Lower leg skin (tissue), 4 donors: ENCODE data around the gene UBE2M. TPM values are rescaled to one million over a fixed set of nuclear protein-coding genes. Genes with fewer than 3 reads are reported as not detected.

ENCODE experiments used
- DNase-seq, 2 donors: peaks; one replicate each; pipeline ENCODE4 v3.0.0-alpha.2; 2019; ENCODE audit warnings: low spot score in 2 of 2
- H3K4me3 ChIP-seq: fragments of 200-600 bp; sonication (generic); 2 replicates; pipeline ENCODE4 v1.5.1; 2017; ENCODE audit warnings: mild to moderate bottlenecking, low read depth; ENCODE audit not compliant: poor library complexity, severe bottlenecking
- POLR2A ChIP-seq, 2 donors: fragments of 450-650 bp; IDR thresholded peaks; one replicate each; pipeline ENCODE4 v1.6.1; 2016 to 2017; ENCODE audit warnings: antibody characterized with exemption in 2 of 2, mild to moderate bottlenecking in 1 of 2, moderate library complexity in 1 of 2
- WGBS, 2 donors: methylation state at CpG; one replicate each; pipeline ENCODE4 v1.1.5; 2018; 5-methylcytosine and 5-hydroxymethylcytosine counted together
- intact Hi-C: fragments of 100-400 bp; cut with DNase I; formaldehyde crosslinking; loops from one replicate; pipeline ENCODE4 v1.15.0; 2023; ENCODE audit warnings: low total_unique reads
- total RNA-seq, 4 donors: library from RNA; depleted of rRNA; stranded (reverse); fragments of >200 nt; gene quantifications; one replicate each; pipeline ENCODE4 v1.1.0, GENCODE V29; 2016
- TF ChIP-seq, protein P1 (sequence below), 3 donors: fragments of 450-650 bp; IDR thresholded peaks; one replicate each; pipeline ENCODE4 v1.5.1; 2016; ENCODE audit warnings: antibody characterized with exemption in 3 of 3, mild to moderate bottlenecking in 3 of 3, moderate library complexity in 2 of 3

UBE2M gene
- total RNA-seq, 4 donors from 2014 or later = 14.8 to 37.0 (median 23.6) TPM

DNA sequence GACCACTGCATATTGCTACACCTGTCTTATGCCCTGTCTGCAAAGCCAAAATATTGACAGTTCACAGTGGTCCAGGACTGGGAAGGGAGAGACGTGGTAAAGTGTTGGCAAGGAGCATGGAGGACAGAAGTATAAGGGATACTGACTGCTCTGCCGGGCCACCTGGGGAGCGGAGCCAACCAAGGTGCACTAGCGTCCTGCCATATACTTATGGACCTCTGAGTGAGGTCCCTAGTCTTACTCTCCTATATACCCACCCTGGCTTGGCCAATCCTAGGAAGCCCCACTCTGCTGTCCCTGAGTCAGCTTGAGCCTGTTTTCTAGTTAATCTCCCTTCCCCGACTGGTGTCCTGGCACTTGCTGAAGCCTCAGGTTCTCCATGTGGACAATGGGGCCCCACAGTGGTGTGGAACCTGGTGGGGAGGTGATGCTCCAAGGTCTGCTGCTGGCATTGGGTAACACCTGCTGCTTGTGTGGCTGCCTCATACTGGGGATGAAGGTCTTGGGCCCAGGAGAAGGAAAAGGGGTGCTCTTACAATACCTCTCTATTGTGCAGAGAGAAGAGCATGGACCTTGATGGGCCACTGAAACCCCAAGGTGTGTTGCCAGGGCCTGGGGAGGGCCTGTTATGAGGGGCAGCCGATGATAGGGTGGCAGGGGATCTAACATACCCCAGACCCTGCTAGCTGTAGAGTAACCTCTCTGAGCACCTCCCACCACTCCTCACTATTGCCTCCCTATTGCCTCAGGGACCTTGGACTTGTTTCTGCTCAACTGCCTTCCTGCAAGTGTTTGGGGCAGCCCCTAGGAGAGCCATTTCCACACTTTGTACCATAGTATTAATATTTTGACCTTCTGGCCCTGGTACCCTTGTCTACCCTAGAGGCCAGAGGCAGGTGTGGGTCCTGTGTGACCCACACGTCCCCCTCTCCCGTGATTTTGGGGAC is 21.3 kb downstream of the UBE2M start:
- DNase-seq = no peak
- intact Hi-C loops = no loop called here
- TF ChIP-seq POLR2A (IDR thresholded peaks at IDR 0.05) = no peak
- TF ChIP-seq, protein P1, sequence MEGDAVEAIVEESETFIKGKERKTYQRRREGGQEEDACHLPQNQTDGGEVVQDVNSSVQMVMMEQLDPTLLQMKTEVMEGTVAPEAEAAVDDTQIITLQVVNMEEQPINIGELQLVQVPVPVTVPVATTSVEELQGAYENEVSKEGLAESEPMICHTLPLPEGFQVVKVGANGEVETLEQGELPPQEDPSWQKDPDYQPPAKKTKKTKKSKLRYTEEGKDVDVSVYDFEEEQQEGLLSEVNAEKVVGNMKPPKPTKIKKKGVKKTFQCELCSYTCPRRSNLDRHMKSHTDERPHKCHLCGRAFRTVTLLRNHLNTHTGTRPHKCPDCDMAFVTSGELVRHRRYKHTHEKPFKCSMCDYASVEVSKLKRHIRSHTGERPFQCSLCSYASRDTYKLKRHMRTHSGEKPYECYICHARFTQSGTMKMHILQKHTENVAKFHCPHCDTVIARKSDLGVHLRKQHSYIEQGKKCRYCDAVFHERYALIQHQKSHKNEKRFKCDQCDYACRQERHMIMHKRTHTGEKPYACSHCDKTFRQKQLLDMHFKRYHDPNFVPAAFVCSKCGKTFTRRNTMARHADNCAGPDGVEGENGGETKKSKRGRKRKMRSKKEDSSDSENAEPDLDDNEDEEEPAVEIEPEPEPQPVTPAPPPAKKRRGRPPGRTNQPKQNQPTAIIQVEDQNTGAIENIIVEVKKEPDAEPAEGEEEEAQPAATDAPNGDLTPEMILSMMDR (IDR thresholded peaks at IDR 0.05) = no peak
- 81 to 91% methylated on average over 8 of the region's 8 CpGs for WGBS, 2 donors
- H3K4me3 ChIP-seq = no peak overlapping the region

DNA sequence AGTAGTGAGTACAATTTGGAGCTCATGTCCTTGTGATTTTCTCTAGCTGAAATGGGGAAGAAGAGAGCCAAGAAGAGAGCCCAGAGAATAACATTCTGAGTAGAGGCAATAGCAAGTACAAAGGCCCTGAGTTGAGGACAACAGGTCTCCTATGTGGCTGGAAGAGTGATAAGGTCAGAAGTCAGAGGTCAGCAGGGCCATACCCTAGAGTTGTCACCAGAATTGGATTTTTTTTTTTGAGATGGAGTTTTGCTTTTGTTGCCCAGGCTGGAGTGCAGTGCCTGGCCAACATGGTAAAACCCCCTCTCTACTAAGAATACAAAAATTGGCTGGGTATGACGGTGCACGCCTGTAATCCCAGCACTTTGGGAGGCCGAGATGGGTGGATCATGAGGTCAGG is 22.6 kb downstream of the UBE2M start:
- intact Hi-C loops = no loop called here
- DNase-seq = no peak
- no peak overlapping the region for H3K4me3 ChIP-seq
- 90 to 91% methylated on average over 3 of the region's 3 CpGs for WGBS, 2 donors
- no peak for TF ChIP-seq POLR2A (IDR thresholded peaks at IDR 0.05)
- TF ChIP-seq, protein P1 (IDR thresholded peaks at IDR 0.05) = no peak

DNA sequence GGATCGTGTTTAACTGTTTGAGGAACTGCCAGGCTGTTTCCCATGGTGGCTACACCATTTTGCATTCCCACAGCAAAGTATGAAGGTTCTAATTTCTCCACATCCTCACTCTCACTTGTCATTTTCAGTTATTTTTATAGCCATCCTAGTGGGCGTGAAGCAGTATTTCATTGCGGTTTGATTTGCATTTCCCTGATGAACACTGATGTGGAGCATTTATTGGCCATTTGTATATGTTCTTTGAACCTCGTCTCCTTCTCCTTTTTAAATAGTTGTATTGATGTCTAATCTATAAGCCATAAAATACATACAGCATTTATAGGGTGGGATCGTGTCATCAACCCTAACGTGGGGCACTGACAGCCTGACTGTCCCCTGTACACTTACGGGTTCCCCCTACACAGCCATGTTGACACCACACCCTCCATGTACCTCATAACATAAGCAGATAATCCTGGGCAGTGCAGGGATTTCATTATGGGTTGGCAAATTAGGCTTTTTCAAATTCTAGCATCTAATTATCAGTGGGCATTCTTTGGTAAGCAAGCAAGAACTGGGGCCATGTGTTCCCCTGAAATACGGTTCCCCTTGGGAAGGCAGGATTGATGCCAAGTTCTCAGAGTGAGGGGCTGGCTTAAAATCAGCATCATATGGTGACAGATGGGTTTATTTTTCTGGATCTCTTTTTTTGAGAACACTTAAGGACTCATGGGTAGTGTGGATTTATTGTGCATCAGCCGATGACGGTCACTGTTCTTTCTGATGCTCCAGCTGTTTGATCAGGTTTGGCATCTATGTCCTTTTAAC is 27.2 kb downstream of the UBE2M start:
- no peak for TF ChIP-seq POLR2A (IDR thresholded peaks at IDR 0.05)
- TF ChIP-seq, protein P1 (IDR thresholded peaks at IDR 0.05) = no peak
- 63 to 69% methylated on average over 10 of the region's 10 CpGs for WGBS, 2 donors

DNA sequence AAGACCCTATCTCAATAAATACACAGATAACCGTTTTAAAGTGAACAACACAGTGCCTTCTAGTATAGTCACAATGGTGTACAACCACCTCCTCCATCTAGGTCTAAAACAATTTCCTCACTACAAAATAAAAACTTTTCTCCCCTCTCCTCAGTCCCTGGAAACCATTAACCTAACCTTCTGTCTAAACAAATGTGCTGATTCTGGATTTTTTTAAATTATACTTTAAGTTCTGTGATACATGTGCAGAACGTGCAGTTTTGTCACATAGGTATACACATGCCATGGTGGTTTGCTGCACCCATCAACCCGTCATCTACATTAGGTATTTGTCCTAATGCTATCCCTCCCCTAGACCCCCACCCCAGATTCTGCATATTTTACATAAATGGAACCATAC is 29.0 kb downstream of the UBE2M start:
- no peak for DNase-seq
- intact Hi-C loops = no loop called here
- no peak overlapping the region for H3K4me3 ChIP-seq
- TF ChIP-seq POLR2A (IDR thresholded peaks at IDR 0.05) = no peak
- TF ChIP-seq, protein P1 (IDR thresholded peaks at IDR 0.05) = no peak
- WGBS, 2 donors = 80 to 82% methylated on average over 3 of the region's 3 CpGs

More for the DNA sequence above, 27.2 kb downstream of the UBE2M start:
- no peak for DNase-seq
- no peak overlapping the region for H3K4me3 ChIP-seq
- intact Hi-C loops = no loop called here

DNA sequence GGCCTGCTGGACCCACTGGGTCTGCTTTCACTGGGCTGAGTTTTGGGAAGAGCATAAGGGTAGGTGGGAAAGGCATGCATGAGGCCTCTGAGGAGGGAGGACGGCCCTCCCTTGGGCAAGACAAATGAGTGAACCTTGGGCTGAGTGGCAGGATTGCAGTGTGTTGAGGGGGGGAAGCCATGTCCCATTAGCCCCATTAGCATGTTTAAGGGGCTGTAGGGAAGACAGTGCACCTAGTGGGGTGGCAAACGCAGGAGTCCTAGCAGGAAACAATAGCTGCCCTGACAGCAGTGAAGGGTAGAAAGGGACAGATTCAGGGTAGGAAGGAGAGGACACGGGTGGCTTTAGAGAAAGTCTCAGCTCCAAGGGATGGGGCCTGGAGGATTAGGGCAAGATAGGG is 35.7 kb downstream of the UBE2M start:
- DNase-seq = no peak
- no peak for TF ChIP-seq POLR2A (IDR thresholded peaks at IDR 0.05)
- TF ChIP-seq, protein P1 (IDR thresholded peaks at IDR 0.05) = no peak
- intact Hi-C loops = no loop called here
- H3K4me3 ChIP-seq = no peak overlapping the region
- WGBS, 2 donors = 79 to 87% methylated on average over 3 of the region's 3 CpGs
